ENCODE measurements around the gene R3HDML. TPM values are rescaled to one million over a fixed set of nuclear protein-coding genes. Genes with fewer than 3 reads are reported as not detected.

R3HDML gene
- polyA plus RNA-seq, 3 donors, result not detected

GRCh38 chr20:44342248-44342647, 5.4 kb downstream of the R3HDML start:
- Mint-ChIP-seq H3K27ac (no peak overlapping the region), H3K4me1 (no peaks in the 10 kb centered on the region), H3K36me3 (no peaks in the 10 kb centered on the region), H3K27me3 (ENCODE audit: low read depth in 3 of 3) (peaks cover 2 to 7% (median 6%) of the 10 kb centered on the region in 3 donors), H3K9me3 (no peaks in the 10 kb centered on the region), H3K4me3 (no peak overlapping the region)
- Histone ChIP-seq H3K9ac (ENCODE audit: insufficient read depth, low read length, poor library complexity, severe bottlenecking) (no peak overlapping the region), H4K20me1 (ENCODE audit: insufficient read depth, low read length) (no peaks in the 10 kb centered on the region), H3K4me3 (replicated peaks in 1 of 3; ENCODE audit: low read depth in 2 of 3, low read length in 3 of 3) (no peak overlapping the region), H3K4me2 (replicated peaks; ENCODE audit: extremely low read depth, low read length, poor library complexity, severe bottlenecking) (no peak overlapping the region), H3K79me2 (ENCODE audit: insufficient read depth, low read length) (no peaks in the 10 kb centered on the region), H3K27ac (ENCODE audit: low read depth in 1 of 2, low read length in 2 of 2) (no peak overlapping the region), H3K36me3 (replicated peaks in 1 of 2; ENCODE audit: control insufficient read depth in 1 of 2, insufficient read depth in 2 of 2, low read length in 2 of 2) (no peaks in the 10 kb centered on the region), H3K9me3 (replicated peaks in 1 of 2; ENCODE audit: control insufficient read depth in 1 of 2, insufficient read depth in 1 of 2, low read length in 2 of 2) (no peaks in the 10 kb centered on the region), H2AFZ (ENCODE audit: insufficient read depth, low read depth, low read length, poor library complexity, severe bottlenecking) (no peak overlapping the region), H3K27me3 (ENCODE audit: control insufficient read depth in 2 of 2, insufficient read depth in 2 of 2, low read length in 2 of 2) (no peaks in the 10 kb centered on the region), H3K4me1 (ENCODE audit: control insufficient read depth in 1 of 2, insufficient read depth in 2 of 2, low read length in 2 of 2) (no peaks in the 10 kb centered on the region)
- no peak for TF ChIP-seq CTCF (IDR thresholded peaks at IDR 0.05)
- DNase-seq, result no peak
- intact Hi-C loops (cut with micrococcal nuclease), result no loop called here
- 94% methylated on average over 3 of the region's 6 CpGs for WGBS (ENCODE audit: insufficient coverage)

GRCh38 chr20:44343162-44343675, 6.4 kb downstream of the R3HDML start:
- Mint-ChIP-seq H3K4me3 (no peak overlapping the region), H3K27me3 (ENCODE audit: low read depth in 3 of 3) (peaks cover 0 to 7% (median 6%) of the 10 kb centered on the region in 3 donors), H3K9me3 (no peaks in the 10 kb centered on the region), H3K27ac (no peak overlapping the region), H3K36me3 (no peaks in the 10 kb centered on the region), H3K4me1 (no peaks in the 10 kb centered on the region)
- H3K9ac ChIP-seq (ENCODE audit: insufficient read depth, low read length, poor library complexity, severe bottlenecking), result no peak overlapping the region
- H3K4me1 ChIP-seq (ENCODE audit: control insufficient read depth in 1 of 2, insufficient read depth in 2 of 2, low read length in 2 of 2), result no peaks in the 10 kb centered on the region
- no peaks in the 10 kb centered on the region for H3K9me3 ChIP-seq (replicated peaks in 1 of 2; ENCODE audit: control insufficient read depth in 1 of 2, insufficient read depth in 1 of 2, low read length in 2 of 2)
- no peaks in the 10 kb centered on the region for H3K27me3 ChIP-seq (ENCODE audit: control insufficient read depth in 2 of 2, insufficient read depth in 2 of 2, low read length in 2 of 2)
- H4K20me1 ChIP-seq (ENCODE audit: insufficient read depth, low read length), result no peaks in the 10 kb centered on the region
- no peak overlapping the region for H3K4me3 ChIP-seq (replicated peaks in 1 of 3; ENCODE audit: low read depth in 2 of 3, low read length in 3 of 3)
- intact Hi-C loops (cut with micrococcal nuclease), result no loop called here
- H2AFZ ChIP-seq (ENCODE audit: insufficient read depth, low read depth, low read length, poor library complexity, severe bottlenecking), result no peak overlapping the region
- H3K79me2 ChIP-seq (ENCODE audit: insufficient read depth, low read length), result no peaks in the 10 kb centered on the region
- no peak for DNase-seq
- H3K27ac ChIP-seq (ENCODE audit: low read depth in 1 of 2, low read length in 2 of 2), result no peak overlapping the region
- no peak for TF ChIP-seq CTCF (IDR thresholded peaks at IDR 0.05)
- 100% methylated on average over 5 of the region's 12 CpGs for WGBS (ENCODE audit: insufficient coverage)
- H3K36me3 ChIP-seq (replicated peaks in 1 of 2; ENCODE audit: control insufficient read depth in 1 of 2, insufficient read depth in 2 of 2, low read length in 2 of 2), result no peaks in the 10 kb centered on the region
- H3K4me2 ChIP-seq (replicated peaks; ENCODE audit: extremely low read depth, low read length, poor library complexity, severe bottlenecking), result no peak overlapping the region
